H9 (cell line): ENCODE measurements around the gene BARX2. TPM values are rescaled to one million over a fixed set of nuclear protein-coding genes. Genes with fewer than 3 reads are reported as not detected.

Source experiments
- DNase-seq: peaks from one replicate; pipeline ENCODE4 v3.0.0-alpha.2; 2017
- H2AFZ ChIP-seq: one replicate; pipeline ENCODE4 v1.6.1; 2013; ENCODE audit warnings: mild to moderate bottlenecking, low read length, control low read depth, moderate library complexity
- H2AK5ac ChIP-seq: 2 replicates; pipeline ENCODE4 v1.6.1; 2013; ENCODE audit warnings: low read length, control low read depth, mixed read lengths; ENCODE audit not compliant: insufficient read length
- H2BK120ac ChIP-seq: one replicate; pipeline ENCODE4 v1.6.1; 2013; ENCODE audit warnings: low read depth, mild to moderate bottlenecking, low read length, control low read depth, inconsistent platforms; ENCODE audit not compliant: poor library complexity, severe bottlenecking
- H2BK12ac ChIP-seq: 2 replicates; pipeline ENCODE4 v1.6.1; 2013; ENCODE audit warnings: low read length, control low read depth, mixed read lengths, low read depth; ENCODE audit not compliant: insufficient read length
- H2BK15ac ChIP-seq: 2 replicates; pipeline ENCODE4 v1.6.1; 2013; ENCODE audit warnings: low read depth, low read length, control low read depth
- H2BK20ac ChIP-seq: one replicate; pipeline ENCODE4 v1.6.1; 2013; ENCODE audit warnings: low read depth, mild to moderate bottlenecking, low read length, control low read depth, inconsistent platforms; ENCODE audit not compliant: poor library complexity, severe bottlenecking
- H2BK5ac ChIP-seq: 2 replicates; pipeline ENCODE4 v1.6.1; 2013; ENCODE audit warnings: low read length, control low read depth, mixed read lengths; ENCODE audit not compliant: insufficient read length
- H3K14ac ChIP-seq: 2 replicates; pipeline ENCODE4 v1.6.1; 2013; ENCODE audit warnings: low read length, control low read depth; ENCODE audit not compliant: insufficient read depth
- H3K18ac ChIP-seq: 2 replicates; pipeline ENCODE4 v1.6.1; 2013; ENCODE audit warnings: low read depth, mild to moderate bottlenecking, mixed read lengths, low read length, control low read depth; ENCODE audit not compliant: insufficient read length
- H3K23ac ChIP-seq: 2 replicates; pipeline ENCODE4 v1.6.1; 2013; ENCODE audit warnings: low read length, control low read depth, mixed read lengths, low read depth; ENCODE audit not compliant: insufficient read length
- H3K23me2 ChIP-seq: 2 replicates; pipeline ENCODE4 v1.6.1; 2013; ENCODE audit warnings: low read depth, mild to moderate bottlenecking, mixed read lengths, low read length, control low read depth; ENCODE audit not compliant: insufficient read length, poor library complexity, severe bottlenecking
- H3K27ac ChIP-seq: 2 replicates; pipeline ENCODE4 v1.5.1; 2013; ENCODE audit warnings: low read length, control low read depth, mixed read lengths, low read depth; ENCODE audit not compliant: insufficient read length
- H3K27me3 ChIP-seq: 2 replicates; pipeline ENCODE4 v1.6.1; 2013; ENCODE audit warnings: low read length, control low read depth, inconsistent platforms; ENCODE audit not compliant: insufficient read depth
- H3K4ac ChIP-seq: 2 replicates; pipeline ENCODE4 v1.6.1; 2013; ENCODE audit warnings: low read depth, mild to moderate bottlenecking, control low read depth, inconsistent platforms, low read length, moderate library complexity
- H3K4me1 ChIP-seq: 2 replicates; pipeline ENCODE4 v1.6.1; 2013; ENCODE audit warnings: low read length, control low read depth, inconsistent platforms; ENCODE audit not compliant: insufficient read depth
- H3K4me2 ChIP-seq: 2 replicates; pipeline ENCODE4 v1.6.1; 2013; ENCODE audit warnings: low read length, control low read depth, mixed read lengths; ENCODE audit not compliant: insufficient read length, insufficient read depth
- H3K56ac ChIP-seq: 2 replicates; pipeline ENCODE4 v1.6.1; 2013; ENCODE audit warnings: low read depth, mild to moderate bottlenecking, mixed read lengths, low read length, control low read depth; ENCODE audit not compliant: insufficient read length
- H3K79me1 ChIP-seq: 2 replicates; pipeline ENCODE4 v1.6.1; 2013; ENCODE audit warnings: low read depth, mild to moderate bottlenecking, moderate library complexity, low read length, control low read depth, inconsistent platforms; ENCODE audit not compliant: insufficient read depth, poor library complexity, severe bottlenecking
- H3K79me2 ChIP-seq: 2 replicates; pipeline ENCODE4 v1.6.1; 2013; ENCODE audit warnings: low read length, control low read depth, inconsistent platforms; ENCODE audit not compliant: insufficient read depth
- H3K9ac ChIP-seq: 2 replicates; pipeline ENCODE4 v1.6.1; 2013; ENCODE audit warnings: low read length, control low read depth, mixed read lengths; ENCODE audit not compliant: insufficient read length; ENCODE audit errors: extremely low read depth
- H3K9me3 ChIP-seq: one replicate; pipeline ENCODE4 v1.6.1; 2013; ENCODE audit warnings: low read depth, low read length, inconsistent platforms; ENCODE audit not compliant: control insufficient read depth
- H3T11ph ChIP-seq: one replicate; pipeline ENCODE4 v1.6.1; 2013; ENCODE audit warnings: mild to moderate bottlenecking, low read length, control low read depth, inconsistent platforms
- H4K20me1 ChIP-seq: one replicate; pipeline ENCODE4 v1.6.1; 2013; ENCODE audit not compliant: control insufficient read depth, insufficient read length, insufficient read depth
- H4K5ac ChIP-seq: 2 replicates; pipeline ENCODE4 v1.6.1; 2013; ENCODE audit warnings: low read depth, mild to moderate bottlenecking, mixed read lengths, low read length, control low read depth; ENCODE audit not compliant: insufficient read length
- H4K8ac ChIP-seq: replicated peaks from 2 replicates; pipeline ENCODE4 v1.6.1; 2013; ENCODE audit warnings: low read length, control low read depth, mixed read lengths, low read depth; ENCODE audit not compliant: insufficient read length
- H4K91ac ChIP-seq: 2 replicates; pipeline ENCODE4 v1.6.1; 2013; ENCODE audit warnings: low read depth, mild to moderate bottlenecking, moderate library complexity, mixed read lengths, low read length, control low read depth; ENCODE audit not compliant: insufficient read length
- H3K27ac Mint-ChIP-seq, 3 experiments: 2 replicates in 2 of 3; 3 replicates in 1 of 3; pipeline ENCODE4 v1.8.0; 2020 to 2021; ENCODE audit warnings: mixed read lengths in 3 of 3, mild to moderate bottlenecking in 1 of 3, moderate library complexity in 1 of 3
- H3K27me3 Mint-ChIP-seq: 2 replicates; pipeline ENCODE4 v1.8.0; 2021; ENCODE audit warnings: low read depth, mild to moderate bottlenecking, moderate library complexity, mixed read lengths
- H3K36me3 Mint-ChIP-seq, 3 experiments: 2 replicates in 2 of 3; 3 replicates in 1 of 3; pipeline ENCODE4 v1.8.0; 2020 to 2021; ENCODE audit warnings: low read depth in 3 of 3, mixed read lengths in 3 of 3; ENCODE audit not compliant: insufficient read depth in 1 of 3
- H3K4me1 Mint-ChIP-seq, 2 experiments: 2 replicates each; pipeline ENCODE4 v1.8.0; 2020; ENCODE audit warnings: mixed read lengths in 2 of 2
- H3K4me3 Mint-ChIP-seq, 2 experiments: 2 replicates in 1 of 2; 3 replicates in 1 of 2; pipeline ENCODE4 v1.8.0; 2020 to 2021; ENCODE audit warnings: mild to moderate bottlenecking in 2 of 2, mixed read lengths in 2 of 2, moderate library complexity in 1 of 2
- H3K9me3 Mint-ChIP-seq, 2 experiments: 2 replicates in 1 of 2; 3 replicates in 1 of 2; pipeline ENCODE4 v1.8.0; 2020; ENCODE audit warnings: mild to moderate bottlenecking in 2 of 2, mixed read lengths in 2 of 2, moderate library complexity in 1 of 2
- WGBS: extraction: QIAGEN DNeasy Blood & Tissue Kit; methylation state at CpG from one replicate; pipeline ENCODE4 v1.1.7; 2013; ENCODE audit warnings: missing lambda C conversion rate, low lambda C conversion rate, mixed read lengths; ENCODE audit not compliant: insufficient read length; ENCODE audit errors: extremely low coverage; 5-methylcytosine and 5-hydroxymethylcytosine counted together
- total RNA-seq: library from RNA; stranded (reverse); gene quantifications from 2 replicates; pipeline ENCODE4 v1.2.1, GENCODE V29; 2021
- TF ChIP-seq, protein P1 (sequence below): fragments of 200-600 bp; sonication (generic); conservative IDR thresholded peaks from 3 replicates; pipeline ENCODE4 v1.8.0; 2021; ENCODE audit warnings: antibody characterized with exemption, mild to moderate bottlenecking

BARX2 gene
- total RNA-seq, 1 experiment from 2014 or later = not detected

DNA sequence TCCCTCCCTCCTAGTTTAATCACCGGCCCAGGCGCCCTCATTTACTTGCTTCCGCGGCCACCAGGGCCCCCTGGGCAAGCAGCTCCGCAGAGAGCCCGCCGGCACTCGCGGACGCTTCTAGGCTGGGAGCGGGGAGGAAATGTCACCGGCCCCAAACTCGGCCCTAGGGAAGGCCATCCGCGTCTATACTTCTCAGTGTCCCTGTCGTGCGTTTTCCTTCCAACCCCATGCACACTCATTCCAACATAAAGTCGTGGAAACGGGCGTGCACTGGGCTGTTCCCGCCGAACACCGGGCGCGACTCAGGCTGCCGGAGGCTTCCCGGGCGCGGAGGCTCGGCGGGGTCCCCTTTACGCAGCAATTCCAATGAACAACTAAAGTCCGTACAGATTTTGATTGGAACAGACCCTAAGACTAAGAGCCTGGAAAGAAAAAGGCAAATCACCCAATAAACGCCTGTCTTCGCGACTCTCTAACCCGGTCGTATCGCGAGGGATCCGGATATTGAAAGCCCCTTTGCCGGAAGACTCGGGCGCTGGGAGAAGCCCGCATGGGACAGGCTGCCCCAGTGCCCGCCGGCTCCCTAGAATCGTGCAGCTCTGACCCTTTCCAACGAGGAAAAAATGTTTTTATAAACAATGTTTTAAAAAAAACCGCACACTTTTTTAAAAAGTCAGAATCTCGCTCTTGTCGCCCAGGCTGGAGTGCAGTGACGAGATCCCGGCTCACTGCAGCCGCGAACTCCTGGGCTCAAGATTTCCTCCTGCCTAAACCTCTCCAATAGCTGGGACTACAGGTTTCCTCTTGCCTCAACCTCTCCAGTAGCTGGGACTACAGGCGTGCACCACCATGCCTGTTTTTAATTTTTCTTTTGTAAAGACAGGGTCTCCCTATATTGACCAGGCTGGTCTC, 1.3 kb upstream of the BARX2 start:
- Histone ChIP-seq H3K9ac (no peak overlapping the region), H2BK12ac (no peak overlapping the region), H2BK5ac (no peak overlapping the region), H3K23me2 (peaks cover 21% of the 10 kb centered on the region), H2AFZ (no peak overlapping the region), H3K18ac (no peak overlapping the region), H4K91ac (no peak overlapping the region), H3K56ac (no peak overlapping the region), H2BK15ac (no peak overlapping the region), H3K9me3 (no peaks in the 10 kb centered on the region), H3K79me2 (no peaks in the 10 kb centered on the region), H2AK5ac (no peak overlapping the region), H4K5ac (no peak overlapping the region), H3K27ac (no peak overlapping the region), H3K14ac (no peak overlapping the region), H3K23ac (no peak overlapping the region), H3T11ph (no peak overlapping the region), H3K4me2 (peak overlapping the region; percentile 77), H4K20me1 (no peaks in the 10 kb centered on the region), H3K4ac (no peak overlapping the region), H2BK120ac (no peak overlapping the region), H2BK20ac (no peak overlapping the region), H3K4me1 (no peaks in the 10 kb centered on the region), H4K8ac (no peak overlapping the region), H3K79me1 (no peaks in the 10 kb centered on the region), H3K27me3 (peaks cover 63% of the 10 kb centered on the region)
- no peak overlapping the region for H3K27ac Mint-ChIP-seq
- H3K4me1 Mint-ChIP-seq = peaks cover 16 to 39% of the 10 kb centered on the region in 2 experiments
- peak overlapping the region; percentile 55 to 77 for H3K4me3 Mint-ChIP-seq
- peaks cover 96% of the 10 kb centered on the region for H3K27me3 Mint-ChIP-seq
- WGBS = no CpG with 5 or more reads among the region's 57 CpGs
- peak; percentile 46 for DNase-seq
- H3K36me3 Mint-ChIP-seq = no peaks in the 10 kb centered on the region
- TF ChIP-seq, protein P1, sequence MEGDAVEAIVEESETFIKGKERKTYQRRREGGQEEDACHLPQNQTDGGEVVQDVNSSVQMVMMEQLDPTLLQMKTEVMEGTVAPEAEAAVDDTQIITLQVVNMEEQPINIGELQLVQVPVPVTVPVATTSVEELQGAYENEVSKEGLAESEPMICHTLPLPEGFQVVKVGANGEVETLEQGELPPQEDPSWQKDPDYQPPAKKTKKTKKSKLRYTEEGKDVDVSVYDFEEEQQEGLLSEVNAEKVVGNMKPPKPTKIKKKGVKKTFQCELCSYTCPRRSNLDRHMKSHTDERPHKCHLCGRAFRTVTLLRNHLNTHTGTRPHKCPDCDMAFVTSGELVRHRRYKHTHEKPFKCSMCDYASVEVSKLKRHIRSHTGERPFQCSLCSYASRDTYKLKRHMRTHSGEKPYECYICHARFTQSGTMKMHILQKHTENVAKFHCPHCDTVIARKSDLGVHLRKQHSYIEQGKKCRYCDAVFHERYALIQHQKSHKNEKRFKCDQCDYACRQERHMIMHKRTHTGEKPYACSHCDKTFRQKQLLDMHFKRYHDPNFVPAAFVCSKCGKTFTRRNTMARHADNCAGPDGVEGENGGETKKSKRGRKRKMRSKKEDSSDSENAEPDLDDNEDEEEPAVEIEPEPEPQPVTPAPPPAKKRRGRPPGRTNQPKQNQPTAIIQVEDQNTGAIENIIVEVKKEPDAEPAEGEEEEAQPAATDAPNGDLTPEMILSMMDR = no peak; the same call in 2 of the 3 replicates
- H3K9me3 Mint-ChIP-seq = peaks cover 0 to 2% of the 10 kb centered on the region in 2 experiments; a peak in 2 of 5 replicates
